ENCODE results near the gene COL18A1. TPM values are rescaled to one million over a fixed set of nuclear protein-coding genes. Genes with fewer than 3 reads are reported as not detected.
"Not testable (repeated sequence)": the region's sequence is repeated elsewhere in the genome, so short reads cannot be mapped to it uniquely, and the experiment has no call there.

COL18A1 gene
- total RNA-seq, 1 donor from 2014 or later = 6.4 TPM

GRCh38 chr21:45515241-45516061 is 110.5 kb downstream of the COL18A1 start:
- intact Hi-C loops (cut with micrococcal nuclease) = no loop called here

- intact Hi-C loops (cut with micrococcal nuclease) = no loop called here
These were observed 111.2 kb downstream of the COL18A1 start for GRCh38 chr21:45516071-45516670.

DNA sequence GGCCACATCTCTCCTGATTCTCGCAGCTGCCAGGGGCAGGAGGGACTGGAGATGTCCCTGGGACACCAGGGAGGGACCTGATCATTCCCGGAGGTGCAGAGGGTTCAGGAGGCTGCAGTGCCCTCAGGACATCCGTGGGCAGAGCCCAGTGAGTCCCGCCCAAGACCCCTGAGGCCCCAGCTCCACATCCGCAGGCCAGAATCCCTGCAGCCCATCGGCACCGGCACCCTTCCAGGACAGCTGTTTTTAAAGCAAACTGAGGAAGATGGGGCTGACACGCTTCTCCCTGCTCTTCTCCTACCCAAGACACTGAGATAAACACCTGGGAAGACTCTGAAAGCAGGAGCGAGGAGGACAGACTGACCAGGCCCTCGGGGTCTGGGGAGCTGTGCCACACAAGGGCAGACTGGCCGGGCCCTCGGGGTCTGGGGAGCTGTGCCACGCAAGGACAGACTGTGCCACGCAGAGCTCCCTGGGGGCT is 111.7 kb downstream of the COL18A1 start:
- intact Hi-C loops (cut with micrococcal nuclease) = no loop called here

DNA sequence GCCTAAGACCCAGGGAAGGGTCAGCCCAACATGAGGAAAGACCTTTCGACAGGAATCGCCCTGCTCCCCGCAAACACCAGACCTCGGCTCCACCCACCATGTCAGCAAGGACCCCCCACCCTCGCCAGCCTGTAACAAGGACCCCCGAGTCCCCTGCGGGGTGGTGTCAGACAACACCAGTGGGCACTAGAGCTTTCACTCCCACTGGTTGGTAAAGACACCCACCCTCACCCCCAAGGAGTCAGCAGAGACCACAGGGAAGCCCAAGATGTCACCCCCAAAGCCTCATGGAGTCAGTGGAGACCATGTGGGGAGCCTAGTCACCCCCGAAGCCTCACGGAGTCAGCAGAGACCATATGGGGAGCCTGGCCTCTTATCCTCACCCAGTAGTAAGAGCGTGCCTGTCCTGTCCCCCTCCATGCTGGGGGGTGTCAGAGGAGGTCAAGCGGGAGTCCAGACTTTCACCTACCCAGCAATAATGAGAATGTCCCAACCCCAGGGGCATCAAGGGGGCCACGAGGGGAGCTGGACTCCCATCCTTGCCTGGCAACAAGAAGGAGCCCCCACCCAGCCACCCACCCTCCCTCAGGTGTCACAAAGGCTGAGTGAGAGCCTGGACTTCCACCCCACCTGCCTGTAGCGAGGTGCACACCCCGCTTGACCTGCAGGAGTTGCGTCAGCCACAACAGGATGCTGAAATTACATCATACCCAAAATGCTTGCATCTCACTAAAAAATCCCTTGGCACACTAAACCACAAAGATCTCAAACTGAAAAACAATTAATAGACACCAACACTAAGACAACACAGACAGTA is 112.5 kb downstream of the COL18A1 start:
- intact Hi-C loops (cut with micrococcal nuclease) = no loop called here

GRCh38 chr21:45518742-45519141 is 113.8 kb downstream of the COL18A1 start:
- intact Hi-C loops (cut with micrococcal nuclease) = no loop called here

GRCh38 chr21:45519182-45519581 is 114.2 kb downstream of the COL18A1 start:
- intact Hi-C loops (cut with micrococcal nuclease) = no loop called here

- intact Hi-C loops (cut with micrococcal nuclease) = no loop called here
These were observed 116.3 kb downstream of the COL18A1 start for GRCh38 chr21:45521241-45521640.

GRCh38 chr21:45522381-45522780 is 117.4 kb downstream of the COL18A1 start:
- intact Hi-C loops (cut with micrococcal nuclease) = no loop called here

- intact Hi-C loops (cut with micrococcal nuclease) = no loop called here
These were observed 118.0 kb downstream of the COL18A1 start for GRCh38 chr21:45522986-45523385.

GRCh38 chr21:45523411-45524101 is 118.6 kb downstream of the COL18A1 start:
- intact Hi-C loops (cut with micrococcal nuclease) = no loop called here

DNA sequence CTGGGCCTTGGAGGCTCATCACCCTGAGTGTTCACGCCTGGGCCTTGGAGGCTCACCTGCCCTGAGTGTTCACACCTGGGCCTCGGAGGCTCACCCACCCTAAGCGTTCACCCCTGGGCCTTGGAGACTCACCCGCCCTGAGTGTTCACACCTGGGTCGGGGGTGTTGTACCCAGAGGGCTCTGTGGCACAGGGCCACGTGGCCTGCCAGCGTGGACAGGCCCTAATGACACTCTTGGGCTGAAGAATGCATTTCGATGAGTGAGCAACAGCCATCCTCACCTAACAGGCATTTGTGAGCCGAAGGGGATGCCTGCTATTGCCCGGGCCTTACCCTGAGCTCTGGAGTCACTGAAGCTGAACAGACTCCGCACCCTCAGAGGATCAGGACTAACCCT is 119.8 kb downstream of the COL18A1 start:
- intact Hi-C loops (cut with micrococcal nuclease) = no loop called here

GRCh38 chr21:45525153-45525909 is 120.4 kb downstream of the COL18A1 start:
- intact Hi-C loops (cut with micrococcal nuclease) = no loop called here

DNA sequence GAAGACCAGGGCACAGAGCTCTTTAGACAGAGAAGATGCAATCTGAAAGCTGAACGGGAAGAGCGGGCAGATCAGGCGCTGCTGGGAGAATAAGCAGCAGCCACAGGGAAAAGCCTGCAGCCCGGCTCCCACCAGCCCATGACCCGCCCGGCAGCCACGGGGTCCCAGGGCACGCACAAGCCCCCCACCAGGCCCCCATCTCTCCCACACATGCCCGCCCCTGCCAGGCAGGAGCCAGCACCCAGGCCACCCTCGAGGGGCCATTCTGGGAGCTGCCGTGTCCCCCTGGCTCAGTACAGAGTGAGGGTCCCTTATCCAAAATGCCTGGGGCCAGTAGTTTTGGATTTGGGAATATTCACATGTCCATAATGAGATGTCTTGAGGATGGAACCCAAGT is 120.9 kb downstream of the COL18A1 start:
- intact Hi-C loops (cut with micrococcal nuclease) = no loop called here

DNA sequence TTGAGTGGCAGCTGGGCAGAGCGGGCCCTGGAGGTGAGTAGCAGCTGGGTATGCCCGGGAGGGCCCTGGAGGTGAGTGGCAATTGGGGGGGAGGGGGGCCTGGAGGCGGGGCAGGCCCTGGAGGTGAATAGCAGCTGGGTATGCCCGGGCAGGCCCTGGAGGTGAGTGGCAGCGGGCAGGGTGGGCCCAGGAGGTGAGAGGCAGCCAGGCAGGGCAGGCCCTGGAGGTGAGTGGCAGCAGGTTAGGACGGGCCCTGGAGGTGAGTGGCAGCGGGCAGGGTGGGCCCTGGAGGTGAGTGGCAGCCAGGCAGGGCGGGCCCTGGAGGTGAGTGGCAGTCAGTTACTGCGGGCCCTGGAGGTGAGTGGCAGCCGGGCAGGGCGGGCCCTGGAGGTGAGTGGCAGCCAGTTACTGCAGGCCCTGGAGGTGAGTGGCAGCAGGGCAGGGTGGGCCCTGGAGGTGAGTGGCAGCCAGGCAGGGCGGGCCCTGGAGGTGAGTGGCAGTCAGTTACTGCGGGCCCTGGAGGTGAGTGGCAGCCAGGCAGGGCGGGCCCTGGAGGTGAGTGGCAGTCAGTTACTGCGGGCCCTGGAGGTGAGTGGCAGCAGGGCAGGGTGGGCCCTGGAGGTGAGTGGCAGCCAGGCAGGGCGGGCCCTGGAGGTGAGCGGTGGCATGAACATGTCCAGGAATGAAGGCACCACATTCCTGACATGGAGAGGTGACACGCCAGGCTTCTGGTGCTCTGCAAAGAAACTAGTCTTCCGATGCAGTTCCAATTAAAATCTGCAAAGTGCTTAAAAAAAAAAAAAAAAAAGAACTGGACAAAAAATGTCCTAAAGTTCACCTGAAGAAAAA is 122.4 kb downstream of the COL18A1 start:
- intact Hi-C loops (cut with micrococcal nuclease) = not testable (repeated sequence)

DNA sequence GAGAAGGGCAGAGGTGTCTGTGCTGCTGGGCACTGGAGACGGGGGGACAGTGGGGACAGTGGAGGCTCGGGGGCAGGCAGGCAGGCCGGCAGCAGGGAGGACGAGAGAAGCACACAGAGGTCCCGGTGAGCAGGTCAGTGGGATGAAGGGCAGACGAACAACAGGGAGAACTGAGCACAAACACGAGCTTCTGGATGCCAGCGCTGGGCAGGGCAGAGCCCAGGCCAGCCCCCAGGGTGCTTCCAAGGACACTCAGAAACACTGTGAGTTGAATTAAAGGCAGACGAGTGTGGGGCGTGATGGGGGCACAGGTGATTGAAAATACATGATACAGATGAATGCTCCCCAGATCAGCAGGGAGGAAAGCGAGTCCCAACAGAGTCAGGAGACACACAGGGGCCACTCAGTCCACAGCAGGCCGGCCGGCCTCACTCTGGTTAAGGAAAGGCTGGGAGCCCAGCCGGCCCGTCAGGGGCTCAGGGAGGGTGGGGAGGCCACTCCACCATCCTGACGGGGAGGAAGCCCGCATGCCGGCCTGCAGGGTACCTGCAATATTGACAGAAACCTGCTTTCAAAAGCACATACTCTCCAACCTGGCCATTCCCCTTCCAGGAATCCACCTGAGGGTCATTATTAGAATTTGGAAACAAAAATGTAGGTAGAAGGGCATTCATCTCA is 123.2 kb downstream of the COL18A1 start:
- intact Hi-C loops (cut with micrococcal nuclease) = no loop called here

- intact Hi-C loops (cut with micrococcal nuclease) = no loop called here
These were observed 124.2 kb downstream of the COL18A1 start for GRCh38 chr21:45528981-45529784.

- intact Hi-C loops (cut with micrococcal nuclease) = no loop called here
These were observed 124.9 kb downstream of the COL18A1 start for GRCh38 chr21:45529785-45530422.

Measured in T-helper 2 cell treated with Interferon-gamma antibody and Interleukin-4, amounts not matched to agents 100 ng/mL and 5 ng/mL, for 36 hours (primary cell).